Measurements from ENCODE around the gene ZNF562. TPM values are rescaled to one million over a fixed set of nuclear protein-coding genes. Genes with fewer than 3 reads are reported as not detected.
"Not testable (repeated sequence)": the region's sequence is repeated elsewhere in the genome, so short reads cannot be mapped to it uniquely, and the experiment has no call there.

Gene ZNF562
- total RNA-seq, 2 donors from 2014 or later: 30.0 to 34.9 TPM

DNA sequence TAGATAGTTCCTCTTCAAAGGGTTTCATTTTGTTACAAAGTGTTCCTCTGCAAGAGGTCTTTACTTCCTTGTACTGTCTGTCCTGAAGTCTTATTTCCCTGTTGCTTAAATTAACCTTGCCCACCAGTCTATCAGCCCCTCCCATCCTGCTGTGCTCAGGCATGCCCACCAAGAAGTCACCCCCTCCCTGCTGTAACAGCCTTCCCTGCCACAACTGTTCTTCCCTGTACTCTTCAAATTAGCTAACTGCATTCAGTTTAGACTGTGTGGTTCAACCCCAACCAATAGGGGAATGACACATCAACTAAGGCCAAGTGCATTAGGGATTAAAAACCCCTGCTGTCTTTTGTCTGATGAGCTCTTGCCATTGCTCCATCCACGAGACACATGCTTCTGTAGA, 34.4 kb upstream of the ZNF562 start:
- Histone ChIP-seq H3K27me3 (replicated peaks; ENCODE audit: insufficient read depth) (no peaks in the 10 kb centered on the region), H3K4me3 (no peak overlapping the region), H3K4me1 (replicated peaks) (no peaks in the 10 kb centered on the region), H3K36me3 (no peaks in the 10 kb centered on the region), H3K27ac (no peak overlapping the region), H3K9me3 (no peaks in the 10 kb centered on the region)
- intact Hi-C loops (cut with DNase I): no loop called here
- no peak for TF ChIP-seq POLR2A (IDR thresholded peaks at IDR 0.05)
- peak; percentile 29 for TF ChIP-seq POLR2AphosphoS5 (IDR thresholded peaks at IDR 0.05)
- WGBS: 65% methylated on average over 1 of the region's 1 CpG
- DNase-seq (ENCODE audit: low spot score): no peak

DNA sequence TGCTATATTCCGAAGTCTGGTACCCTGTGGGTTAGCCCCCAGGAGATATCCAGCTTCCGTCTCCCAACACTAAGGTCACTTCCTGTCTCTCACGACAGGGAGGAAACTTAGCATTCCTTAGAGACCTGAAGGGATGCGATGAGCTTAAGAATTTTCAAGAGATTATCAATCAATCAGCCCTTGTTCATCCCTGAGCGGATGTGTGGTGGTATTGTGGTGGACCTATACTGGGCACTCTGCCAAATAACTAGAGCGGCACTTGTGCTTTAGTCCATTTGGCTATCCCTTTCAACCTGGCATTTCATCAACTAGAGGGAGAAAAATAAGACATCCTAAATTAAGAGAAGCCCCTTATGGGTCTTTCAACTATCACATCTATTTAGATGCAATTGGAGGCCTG, 30.9 kb upstream of the ZNF562 start:
- Histone ChIP-seq H3K36me3 (no peaks in the 10 kb centered on the region), H3K4me1 (replicated peaks) (no peaks in the 10 kb centered on the region), H3K27me3 (replicated peaks; ENCODE audit: insufficient read depth) (no peaks in the 10 kb centered on the region), H3K9me3 (no peaks in the 10 kb centered on the region), H3K27ac (no peak overlapping the region), H3K4me3 (no peak overlapping the region)
- intact Hi-C loops (cut with DNase I): no loop called here
- TF ChIP-seq POLR2A (IDR thresholded peaks at IDR 0.05) (no peak), POLR2AphosphoS5 (IDR thresholded peaks at IDR 0.05) (no peak)
- TF ChIP-seq, protein P1, sequence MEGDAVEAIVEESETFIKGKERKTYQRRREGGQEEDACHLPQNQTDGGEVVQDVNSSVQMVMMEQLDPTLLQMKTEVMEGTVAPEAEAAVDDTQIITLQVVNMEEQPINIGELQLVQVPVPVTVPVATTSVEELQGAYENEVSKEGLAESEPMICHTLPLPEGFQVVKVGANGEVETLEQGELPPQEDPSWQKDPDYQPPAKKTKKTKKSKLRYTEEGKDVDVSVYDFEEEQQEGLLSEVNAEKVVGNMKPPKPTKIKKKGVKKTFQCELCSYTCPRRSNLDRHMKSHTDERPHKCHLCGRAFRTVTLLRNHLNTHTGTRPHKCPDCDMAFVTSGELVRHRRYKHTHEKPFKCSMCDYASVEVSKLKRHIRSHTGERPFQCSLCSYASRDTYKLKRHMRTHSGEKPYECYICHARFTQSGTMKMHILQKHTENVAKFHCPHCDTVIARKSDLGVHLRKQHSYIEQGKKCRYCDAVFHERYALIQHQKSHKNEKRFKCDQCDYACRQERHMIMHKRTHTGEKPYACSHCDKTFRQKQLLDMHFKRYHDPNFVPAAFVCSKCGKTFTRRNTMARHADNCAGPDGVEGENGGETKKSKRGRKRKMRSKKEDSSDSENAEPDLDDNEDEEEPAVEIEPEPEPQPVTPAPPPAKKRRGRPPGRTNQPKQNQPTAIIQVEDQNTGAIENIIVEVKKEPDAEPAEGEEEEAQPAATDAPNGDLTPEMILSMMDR (IDR thresholded peaks at IDR 0.05): no peak
- no peak for DNase-seq (ENCODE audit: low spot score)
- WGBS: 82% methylated on average over 6 of the region's 6 CpGs

DNA sequence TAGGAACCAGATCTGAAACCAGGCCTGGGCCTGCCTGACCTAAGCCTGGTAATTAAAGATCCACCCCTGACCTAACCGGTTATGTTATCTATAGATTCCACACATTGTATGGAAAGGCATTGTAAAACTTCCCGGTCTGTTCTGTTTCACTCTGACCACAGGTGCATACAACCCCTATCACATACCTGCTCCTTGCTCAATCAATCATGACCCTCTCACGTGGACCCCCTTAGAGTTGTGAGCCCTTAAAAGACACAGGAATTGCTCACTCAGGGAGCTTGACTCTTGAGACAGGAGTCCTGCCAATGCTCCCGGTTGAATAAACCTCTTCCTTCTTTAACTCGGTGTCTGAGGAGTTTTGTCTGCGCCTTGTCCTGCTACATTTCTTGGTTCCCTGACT, 27.3 kb upstream of the ZNF562 start:
- intact Hi-C loops (cut with DNase I): no loop called here
- Histone ChIP-seq H3K27ac (no peak overlapping the region), H3K36me3 (no peaks in the 10 kb centered on the region), H3K4me1 (replicated peaks) (no peaks in the 10 kb centered on the region), H3K27me3 (replicated peaks; ENCODE audit: insufficient read depth) (no peaks in the 10 kb centered on the region), H3K4me3 (no peak overlapping the region), H3K9me3 (no peaks in the 10 kb centered on the region)
- no peak for DNase-seq (ENCODE audit: low spot score)
- 72% methylated on average over 6 of the region's 6 CpGs for WGBS
- no peak for TF ChIP-seq POLR2A (IDR thresholded peaks at IDR 0.05)
- TF ChIP-seq POLR2AphosphoS5 (IDR thresholded peaks at IDR 0.05): no peak
- TF ChIP-seq, protein P1 (IDR thresholded peaks at IDR 0.05): no peak

DNA sequence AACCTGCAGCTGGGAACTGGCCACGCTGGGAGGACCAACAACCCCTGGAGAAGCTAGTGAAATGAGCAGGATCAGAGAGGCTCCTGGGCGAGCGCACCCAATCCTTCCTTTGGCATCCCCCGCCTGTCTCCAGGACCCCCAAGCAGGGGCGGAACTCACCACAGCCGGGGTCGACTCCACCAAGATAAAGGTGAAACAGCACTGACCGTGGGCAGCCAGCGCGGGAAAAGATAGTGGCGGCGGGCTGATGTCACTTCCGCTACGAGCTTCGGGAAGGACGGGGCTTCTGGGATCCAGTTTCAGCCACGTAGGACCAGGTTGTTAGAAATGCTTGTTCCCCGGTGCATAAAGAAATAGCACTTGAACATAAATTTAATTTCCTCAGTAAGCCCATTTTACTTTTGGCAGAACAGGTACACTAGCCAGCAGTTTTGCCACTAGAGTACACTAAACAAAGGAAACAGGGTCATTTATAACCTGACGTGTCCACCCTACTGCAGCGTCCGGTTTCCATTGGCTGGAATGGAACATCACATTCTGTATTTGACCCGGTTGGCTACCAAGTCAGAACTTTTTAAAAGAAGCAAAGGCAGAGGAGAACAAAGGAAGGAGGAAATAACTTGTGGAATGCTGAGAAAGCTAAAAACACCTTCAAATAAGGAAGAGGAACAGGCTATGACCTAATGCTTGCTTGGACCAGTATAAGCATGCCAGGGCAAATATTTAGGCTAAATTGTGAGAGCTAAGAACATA, 25.5 kb upstream of the ZNF562 start:
- TF ChIP-seq POLR2AphosphoS5 (IDR thresholded peaks at IDR 0.05): peak; percentile 71
- no peak for TF ChIP-seq POLR2A (IDR thresholded peaks at IDR 0.05)
- TF ChIP-seq, protein P1 (IDR thresholded peaks at IDR 0.05): no peak

DNA sequence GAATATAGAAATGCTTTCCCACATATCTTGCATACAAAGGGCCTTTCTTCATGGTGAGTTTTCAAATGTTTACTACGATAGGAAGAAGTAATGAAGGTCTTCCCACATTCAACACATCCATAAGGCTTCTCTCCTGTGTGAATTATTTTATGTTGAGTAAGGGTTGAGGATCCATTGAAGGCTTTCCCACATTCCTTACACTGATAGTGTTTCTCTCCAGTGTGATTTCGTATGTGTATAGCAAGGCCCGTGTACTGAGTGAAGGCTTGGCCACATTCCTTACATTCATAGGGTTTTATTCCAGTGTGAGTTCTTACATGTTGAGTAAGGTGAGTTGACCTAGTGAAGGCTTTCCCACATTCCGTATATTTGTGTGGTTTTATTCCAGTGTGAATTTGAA, 15.4 kb upstream of the ZNF562 start:
- WGBS: 78% methylated on average over 4 of the region's 4 CpGs
- DNase-seq (ENCODE audit: low spot score); H3K4me3 ChIP-seq; H3K36me3 ChIP-seq; intact Hi-C loops (cut with DNase I); H3K27me3 ChIP-seq (replicated peaks; ENCODE audit: insufficient read depth); H3K27ac ChIP-seq; H3K9me3 ChIP-seq; H3K4me1 ChIP-seq (replicated peaks): not testable (repeated sequence)

More for the DNA sequence above, 25.5 kb upstream of the ZNF562 start:
- 80% methylated on average over 22 of the region's 22 CpGs for WGBS
- Histone ChIP-seq H3K4me3 (peak overlapping the region in 1 of 2 donors; percentile 8), H3K27me3 (replicated peaks; ENCODE audit: insufficient read depth) (no peaks in the 10 kb centered on the region), H3K27ac (peak overlapping the region; percentile 51 to 70), H3K36me3 (no peaks in the 10 kb centered on the region), H3K9me3 (no peaks in the 10 kb centered on the region), H3K4me1 (replicated peaks) (no peaks in the 10 kb centered on the region)
- DNase-seq (ENCODE audit: low spot score): peak; percentile 18
- intact Hi-C loops (cut with DNase I): no loop called here

DNA sequence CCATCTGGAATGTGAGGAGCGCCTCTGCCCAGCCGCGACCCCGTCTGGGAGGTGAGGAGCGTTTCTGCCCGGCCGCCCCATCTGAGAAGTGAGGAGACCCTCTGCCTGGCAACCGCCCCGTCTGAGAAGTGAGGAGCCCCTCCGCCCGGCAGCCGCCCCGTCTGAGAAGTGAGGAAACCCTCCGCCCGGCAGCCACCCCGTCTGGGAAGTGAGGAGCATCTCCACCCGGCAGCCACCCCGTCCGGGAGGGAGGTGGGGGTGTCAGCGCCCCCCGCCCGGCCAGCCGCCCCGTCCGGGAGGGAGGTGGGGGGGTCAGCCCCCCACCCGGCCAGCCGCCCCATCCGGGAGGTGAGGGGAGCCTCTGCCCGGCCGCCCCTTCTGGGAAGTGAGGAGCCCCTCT, 5.1 kb upstream of the ZNF562 start:
- H3K4me3 ChIP-seq; DNase-seq (ENCODE audit: low spot score); H3K4me1 ChIP-seq (replicated peaks); H3K9me3 ChIP-seq; H3K27ac ChIP-seq; H3K27me3 ChIP-seq (replicated peaks; ENCODE audit: insufficient read depth); H3K36me3 ChIP-seq: not testable (repeated sequence)
- WGBS: 99% methylated on average over 18 of the region's 30 CpGs
- intact Hi-C loops (cut with DNase I): loop anchor here (10.0 kb wide), 1 partner anchor 105 kb away; no protein-coding TSS in a partner anchor

DNA sequence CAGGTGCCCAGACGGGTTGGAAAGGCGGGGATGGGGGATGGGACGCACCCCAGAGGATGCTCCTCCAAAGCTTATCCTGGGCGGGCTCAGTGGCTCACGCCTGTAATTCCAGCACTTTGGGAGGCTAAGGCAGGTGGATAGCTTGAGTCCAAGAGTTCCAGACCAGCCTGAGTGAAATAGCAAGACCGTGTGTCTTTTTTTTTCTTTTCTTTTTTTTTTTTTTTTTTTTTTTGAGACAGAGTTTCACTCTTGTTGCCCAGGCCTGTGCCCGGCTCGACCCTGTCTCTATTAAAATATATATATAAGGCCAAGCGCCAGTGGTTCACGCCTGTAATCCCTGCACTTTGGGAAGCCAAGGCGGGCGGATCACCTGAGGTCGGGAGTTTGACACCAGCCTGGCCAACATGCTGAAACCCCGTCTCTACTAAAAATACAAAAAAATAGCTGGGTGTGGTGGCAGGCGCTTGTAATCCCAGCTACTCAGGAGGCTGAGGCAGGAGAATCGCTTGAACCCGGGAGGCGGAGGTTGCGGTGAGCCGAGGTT, 530 bp upstream of the ZNF562 start:
- not testable (repeated sequence) for H3K9me3 ChIP-seq; H3K27me3 ChIP-seq (replicated peaks; ENCODE audit: insufficient read depth); H3K4me1 ChIP-seq (replicated peaks); DNase-seq (ENCODE audit: low spot score); H3K36me3 ChIP-seq
- 54% methylated on average over 20 of the region's 20 CpGs for WGBS
- Histone ChIP-seq H3K4me3 (peak overlapping the region; percentile 66 to 78), H3K27ac (peak overlapping the region; percentile 96 to 97)
- intact Hi-C loops (cut with DNase I): loop anchor here (2.0 to 10.0 kb wide), 2 partner anchors 55 to 109 kb away; partner anchors contain the start of gene ZNF561

Data from prostate gland (tissue), 2 donors.